ENCODE data around the gene NEUROD2. TPM values are rescaled to one million over a fixed set of nuclear protein-coding genes. Genes with fewer than 3 reads are reported as not detected.

Gene NEUROD2
- total and polyA plus RNA-seq, 2 of the 13 experiments (the other 11 are each of a cell fraction or from before 2014, with no cell fraction given): not detected

- no peak for TF ChIP-seq PAWR (CRISPR knock-in tag; IDR thresholded peaks at IDR 0.05; ENCODE audit: borderline replicate concordance)
- TF ChIP-seq ZNF670 (CRISPR knock-in tag; IDR thresholded peaks at IDR 0.05; ENCODE audit: borderline replicate concordance): no peak
- TF ChIP-seq GZF1 (CRISPR knock-in tag; IDR thresholded peaks at IDR 0.05): no peak
- no peak for TF ChIP-seq ZNF567 (CRISPR knock-in tag; IDR thresholded peaks at IDR 0.05; ENCODE audit: borderline replicate concordance)
- ChIA-PET POLR2A (no interaction called here), CTCF (ENCODE audit: low intra/inter-chr PET ratio, low total read pairs) (no interaction called here)
- ATAC-seq (no peak), DNase-seq (ENCODE audit: low spot score) (no peak), FAIRE-seq (no peak)
- Histone ChIP-seq H3K79me2 (ENCODE audit: insufficient read depth, low read length) (no peaks in the 10 kb centered on the region), H3K9me3 (ENCODE audit: low read length) (no peaks in the 10 kb centered on the region), H3K4me3 (replicated peaks in 1 of 3; ENCODE audit: insufficient read depth in 1 of 3, low read depth in 2 of 3, low read length in 3 of 3) (no peak overlapping the region), H3K4me2 (ENCODE audit: low read depth, low read length) (no peak overlapping the region), H4K20me1 (ENCODE audit: insufficient read depth, low read length) (peaks cover 9% of the 10 kb centered on the region; the same call in 1 of the 2 replicates), H2AFZ (ENCODE audit: low read length) (no peak overlapping the region), H3K9ac (ENCODE audit: insufficient read depth, low read depth, low read length) (no peak overlapping the region), H3K27ac (ENCODE audit: extremely low read length, insufficient read depth, low read length) (no peak overlapping the region), H3K36me3 (replicated peaks in 1 of 2; ENCODE audit: control insufficient read depth in 1 of 2, insufficient read depth in 2 of 2, low read length in 2 of 2) (no peaks in the 10 kb centered on the region), H3K27me3 (ENCODE audit: control insufficient read depth in 1 of 2, insufficient read depth in 2 of 2, low read length in 2 of 2) (peaks cover 20 to 49% of the 10 kb centered on the region in 2 experiments), H3K4me1 (ENCODE audit: insufficient read depth, low read length) (no peaks in the 10 kb centered on the region)
- in situ Hi-C loops (cut with HindIII; ENCODE audit: extremely low pct_ligation_motif_present, low pct_unique_long_range_greater_than_20kb) (no loop called here), intact Hi-C loops (cut with micrococcal nuclease; ENCODE audit: unreplicated experiment) (no loop called here)
- BruUV-seq (replicated peaks): no TSS peak
- WGBS (ENCODE audit: low lambda C conversion rate): 0% methylated on average over 4 of the region's 4 CpGs
These were observed 12.4 kb downstream of the NEUROD2 start for GRCh38 chr17:39595294-39595693.

GRCh38 chr17:39593371-39593770 lies 14.3 kb downstream of the NEUROD2 start:
- H3K4me3 ChIP-seq (replicated peaks in 1 of 3; ENCODE audit: insufficient read depth in 1 of 3, low read depth in 2 of 3, low read length in 3 of 3): no peak overlapping the region
- H3K4me2 ChIP-seq (ENCODE audit: low read depth, low read length): no peak overlapping the region
- peaks cover 5 to 30% of the 10 kb centered on the region in 2 experiments; a peak in 4 of 5 replicates for H3K27me3 ChIP-seq (ENCODE audit: control insufficient read depth in 1 of 2, insufficient read depth in 2 of 2, low read length in 2 of 2)
- CTCF ChIA-PET (ENCODE audit: low intra/inter-chr PET ratio, low total read pairs): no interaction called here
- H3K27ac ChIP-seq (ENCODE audit: extremely low read length, insufficient read depth, low read length): no peak overlapping the region
- H4K20me1 ChIP-seq (ENCODE audit: insufficient read depth, low read length): peaks cover 4% of the 10 kb centered on the region; the same call in 1 of the 2 replicates
- no peaks in the 10 kb centered on the region for H3K36me3 ChIP-seq (replicated peaks in 1 of 2; ENCODE audit: control insufficient read depth in 1 of 2, insufficient read depth in 2 of 2, low read length in 2 of 2)
- no peak overlapping the region for H3K9ac ChIP-seq (ENCODE audit: insufficient read depth, low read depth, low read length)
- no TSS peak for BruUV-seq (replicated peaks)
- no peaks in the 10 kb centered on the region for H3K79me2 ChIP-seq (ENCODE audit: insufficient read depth, low read length)
- 0% methylated on average over 2 of the region's 2 CpGs for WGBS (ENCODE audit: low lambda C conversion rate)
- H3K4me1 ChIP-seq (ENCODE audit: insufficient read depth, low read length): no peaks in the 10 kb centered on the region
- ATAC-seq: no peak
- no peak for FAIRE-seq
- in situ Hi-C loops (cut with HindIII; ENCODE audit: extremely low pct_ligation_motif_present, low pct_unique_long_range_greater_than_20kb): no loop called here
- POLR2A ChIA-PET: no interaction called here
- intact Hi-C loops (cut with micrococcal nuclease; ENCODE audit: unreplicated experiment): no loop called here
- no peak overlapping the region for H2AFZ ChIP-seq (ENCODE audit: low read length)
- no peak for DNase-seq (ENCODE audit: low spot score)
- H3K9me3 ChIP-seq (ENCODE audit: low read length): no peaks in the 10 kb centered on the region
- no peak for TF ChIP-seq ZNF329 (CRISPR knock-in tag; IDR thresholded peaks at IDR 0.05; ENCODE audit: low read depth)
- no peak for TF ChIP-seq MAX (IDR thresholded peaks at IDR 0.05)
- TF ChIP-seq ZFP90 (CRISPR knock-in tag; IDR thresholded peaks at IDR 0.05; ENCODE audit: borderline replicate concordance): no peak
- TF ChIP-seq ARHGAP35 (CRISPR knock-in tag; IDR thresholded peaks at IDR 0.05; ENCODE audit: borderline replicate concordance): no peak
- TF ChIP-seq BRF2 (CRISPR knock-in tag; IDR thresholded peaks at IDR 0.05): no peak
- no peak for TF ChIP-seq ZBTB44 (CRISPR knock-in tag; IDR thresholded peaks at IDR 0.05)
- no peak for TF ChIP-seq ZNF574 (CRISPR knock-in tag; IDR thresholded peaks at IDR 0.05)
- no peak for TF ChIP-seq ZNF431 (CRISPR knock-in tag; IDR thresholded peaks at IDR 0.05; ENCODE audit: borderline replicate concordance, low read depth)

Measured in HepG2 (cell line).